Muscle of arm (tissue), 12 donors: ENCODE results near the gene ACKR2. TPM values are rescaled to one million over a fixed set of nuclear protein-coding genes. Genes with fewer than 3 reads are reported as not detected.
A peak's percentile ranks its signal among the peaks of the same experiment; 100 is the strongest.
"Not testable (repeated sequence)": the region's sequence is repeated elsewhere in the genome, so short reads cannot be mapped to it uniquely, and the experiment has no call there.

ENCODE experiments used
- DNase-seq: peaks from one replicate; pipeline ENCODE4 v3.0.0-alpha.2; 2013
- polyA plus RNA-seq, 12 donors: library from polyadenylated mRNA; unstranded; fragments of 120-200 nt; gene quantifications; one replicate each; pipeline ENCODE4 v1.2.1, GENCODE V29; 2013; ENCODE audit not compliant: insufficient read length in 12 of 12

ACKR2 gene
- polyA plus RNA-seq, 12 donors = 0.23 to 2.4 (median 0.46) TPM; not detected in 2

DNA sequence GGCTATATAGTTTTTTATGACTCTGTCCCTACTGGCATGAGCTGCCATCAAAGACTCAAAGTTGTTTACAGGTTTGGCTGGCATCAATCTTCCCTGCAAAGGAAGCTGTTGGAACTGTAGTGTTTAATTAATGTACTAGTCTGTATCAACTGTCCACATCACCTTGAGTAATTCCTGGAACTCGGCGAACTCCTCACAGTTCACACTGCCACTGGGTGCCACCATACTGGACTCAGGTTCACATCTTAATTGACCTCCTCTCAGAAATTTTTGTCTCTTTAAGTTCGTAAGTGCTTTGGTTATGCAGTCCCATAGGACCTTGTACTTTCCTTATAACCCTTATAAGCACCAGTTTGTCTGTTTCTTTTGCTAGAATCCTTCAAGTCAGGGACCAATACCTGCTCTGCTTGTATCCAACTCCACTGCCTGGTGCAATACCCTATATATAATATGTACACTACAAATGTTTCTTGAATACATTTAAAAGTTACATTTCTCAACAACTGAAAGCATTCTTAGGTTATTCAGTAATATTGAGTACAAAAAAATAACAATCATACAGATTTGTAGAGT is 8.1 kb upstream of the ACKR2 start:
- DNase-seq = no peak

GRCh38 chr3:42801784-42802183 is 7.5 kb upstream of the ACKR2 start:
- no peak for DNase-seq

GRCh38 chr3:42802876-42803413 is 6.3 kb upstream of the ACKR2 start:
- DNase-seq = no peak

- no peak for DNase-seq
These were observed 5.7 kb upstream of the ACKR2 start for GRCh38 chr3:42803414-42804105.

DNA sequence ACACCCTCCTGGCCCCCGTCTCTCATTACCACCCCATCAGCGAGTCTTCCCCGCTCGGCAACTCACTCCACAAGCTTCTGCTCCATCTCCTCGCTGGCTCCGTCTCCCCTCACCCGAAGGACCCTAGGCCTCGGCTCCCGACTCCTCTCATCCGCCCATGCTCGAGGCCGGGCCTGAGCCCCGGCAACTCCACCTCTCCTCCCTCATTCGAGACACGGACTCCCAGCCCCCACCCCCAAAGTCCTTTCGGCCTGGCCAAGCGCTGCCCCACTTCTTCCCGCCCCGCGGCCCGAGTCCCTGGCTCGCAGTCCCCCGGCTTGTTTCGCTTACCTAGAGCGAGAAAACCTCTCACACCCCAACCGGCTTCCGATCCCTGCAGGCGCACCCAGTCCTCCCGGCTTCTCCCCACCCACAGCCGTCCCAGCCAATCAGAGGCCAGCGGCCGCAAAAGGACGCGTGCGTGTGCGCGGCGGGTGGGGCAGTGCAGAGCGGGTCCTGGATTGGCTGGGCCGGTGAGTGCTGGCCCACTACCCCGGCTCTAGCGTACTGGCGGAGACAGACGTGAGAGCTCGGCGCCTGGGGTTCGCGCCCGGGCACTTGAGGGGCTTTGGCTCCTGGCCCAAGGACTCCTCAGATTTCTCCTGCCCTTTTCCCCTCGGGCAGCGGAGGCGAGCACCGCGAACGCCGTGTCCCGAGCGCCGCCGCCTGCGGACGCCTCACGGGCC is 5.0 kb upstream of the ACKR2 start, which contains the start of gene HIGD1A:
TSS of gene HIGD1A (minus strand) at position 385 of the 725 bp plus-strand sequence. CDS start 10,237 bp downstream, outside the sequence.
- DNase-seq = peak; percentile 93

GRCh38 chr3:42804831-42805132 is 4.5 kb upstream of the ACKR2 start:
- no peak for DNase-seq

DNA sequence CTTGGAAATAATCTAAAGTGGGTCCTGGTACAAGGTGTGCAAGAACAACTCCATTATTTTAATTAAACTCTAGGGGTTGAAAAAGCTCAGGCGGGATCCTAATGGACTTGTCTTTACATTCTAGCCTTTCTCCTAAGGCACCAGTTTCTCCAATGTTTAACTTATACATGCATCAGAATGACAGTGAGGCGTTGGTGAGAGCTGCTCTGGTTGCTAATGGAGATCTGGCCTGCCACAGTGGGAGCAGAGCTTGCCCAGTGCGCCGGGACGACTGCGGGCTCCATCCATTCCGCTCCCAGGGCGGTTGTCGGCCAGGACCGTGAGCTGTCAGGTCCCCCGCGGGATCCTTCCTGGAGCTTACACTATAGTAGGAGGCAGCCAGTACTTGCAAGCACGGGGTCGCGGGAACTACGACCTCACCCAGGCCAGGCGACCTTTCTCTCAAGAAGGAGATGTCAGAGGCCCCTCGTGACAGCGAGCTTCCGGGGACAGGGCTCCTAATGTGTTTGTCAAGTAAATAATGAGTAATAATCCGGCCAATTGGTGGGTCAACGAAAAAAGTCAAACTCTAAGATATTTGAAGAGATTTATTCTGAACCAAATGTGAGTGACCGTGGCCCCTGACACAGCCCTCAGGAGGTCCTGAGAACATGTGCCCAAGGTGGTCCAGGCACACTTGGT is 4.0 kb upstream of the ACKR2 start:
- DNase-seq = no peak

DNA sequence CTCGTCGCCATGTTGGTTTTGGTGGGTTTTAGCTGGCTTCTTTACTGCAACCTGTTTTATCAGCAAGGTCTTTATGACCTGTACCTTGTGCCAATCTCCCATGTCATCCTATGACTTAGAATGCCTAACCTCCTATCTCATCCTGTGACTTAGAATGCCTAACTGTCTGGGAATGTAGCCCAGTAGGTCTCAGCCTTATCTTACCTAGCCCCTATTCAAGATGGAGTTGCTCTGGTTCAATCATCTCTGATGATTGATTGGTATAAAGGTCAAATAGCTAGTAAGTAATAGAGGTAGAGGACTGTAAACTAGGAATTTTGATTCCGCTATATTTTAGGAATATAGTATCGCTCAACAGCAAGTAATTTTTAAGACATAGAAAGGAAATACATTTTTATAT is 1.3 kb upstream of the ACKR2 start:
- DNase-seq = no peak

DNA sequence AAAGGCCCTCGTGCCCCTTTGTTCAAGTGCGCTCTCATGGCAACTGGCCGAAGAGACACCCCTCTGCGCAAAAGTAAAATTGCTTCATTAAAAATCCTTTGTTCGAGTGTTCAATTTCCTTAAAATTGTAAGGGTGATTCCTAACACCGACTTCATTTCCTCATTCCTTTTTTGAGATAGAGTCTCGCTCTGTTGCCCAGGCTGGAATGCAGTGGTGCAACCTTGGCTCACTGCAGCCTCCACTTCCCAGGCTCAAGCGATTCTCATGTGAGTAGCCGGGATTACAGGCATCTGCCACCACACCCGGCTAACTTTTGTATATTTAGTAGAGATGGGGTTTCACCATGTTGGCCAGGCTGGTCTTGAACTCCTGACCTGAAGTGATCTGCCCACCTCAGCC is 1.5 kb downstream of the ACKR2 start:
- not testable (repeated sequence) for DNase-seq

- not testable (repeated sequence) for DNase-seq
These were observed 2.1 kb downstream of the ACKR2 start for GRCh38 chr3:42811118-42811883.

- DNase-seq = no peak
These were observed 5.0 kb downstream of the ACKR2 start for GRCh38 chr3:42814246-42814645.

GRCh38 chr3:42814914-42815507 is 5.8 kb downstream of the ACKR2 start:
- no peak for DNase-seq

DNA sequence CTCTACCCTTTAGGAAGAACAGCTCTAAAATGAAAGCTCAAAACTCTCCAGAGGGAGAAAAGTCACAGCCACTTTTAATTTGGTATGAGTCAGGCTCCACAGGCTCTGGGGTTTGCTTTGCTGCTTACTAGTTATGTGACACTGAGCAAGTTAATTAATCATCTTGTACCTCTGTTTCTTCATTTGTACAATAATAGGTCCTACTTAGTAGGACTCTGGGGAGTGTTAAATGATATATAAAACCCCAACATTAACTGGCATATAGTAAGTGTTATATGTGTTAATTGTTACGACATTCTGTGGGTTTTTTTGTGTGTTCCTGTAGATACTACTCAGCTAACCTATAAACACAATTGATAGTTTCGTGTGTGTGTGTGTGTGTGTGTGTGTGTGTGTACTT is 6.6 kb downstream of the ACKR2 start:
- DNase-seq = no peak

DNA sequence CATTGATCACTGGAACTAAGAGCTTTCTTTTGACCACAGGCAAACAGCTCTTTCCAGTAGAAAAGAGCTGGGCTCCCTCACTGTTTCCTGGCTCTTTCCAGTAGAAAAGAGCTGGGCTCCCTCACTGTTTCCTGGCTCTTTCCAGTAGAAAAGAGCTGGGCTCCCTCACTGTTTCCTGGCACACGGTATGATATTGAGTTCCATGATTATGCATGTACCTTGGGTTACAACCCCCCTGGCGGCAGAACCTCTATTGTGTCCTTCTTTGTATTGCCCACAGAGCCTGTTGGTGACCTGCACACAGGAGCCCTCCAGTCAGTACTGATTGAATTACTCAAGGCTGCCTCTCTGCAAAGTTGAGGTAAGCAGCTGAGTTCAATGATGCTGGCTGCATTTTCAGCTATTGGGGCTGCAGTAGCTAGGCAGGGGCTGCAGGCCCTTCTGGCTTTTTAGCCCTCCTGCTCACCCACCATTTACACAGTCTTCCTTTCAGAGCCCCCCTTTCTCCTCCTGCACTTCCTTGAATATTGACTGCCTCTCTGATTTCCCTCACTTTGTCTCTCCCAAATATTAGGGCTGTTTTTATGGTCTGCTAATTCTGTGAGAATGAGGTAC is 10.2 kb downstream of the ACKR2 start:
- no peak for DNase-seq

DNA sequence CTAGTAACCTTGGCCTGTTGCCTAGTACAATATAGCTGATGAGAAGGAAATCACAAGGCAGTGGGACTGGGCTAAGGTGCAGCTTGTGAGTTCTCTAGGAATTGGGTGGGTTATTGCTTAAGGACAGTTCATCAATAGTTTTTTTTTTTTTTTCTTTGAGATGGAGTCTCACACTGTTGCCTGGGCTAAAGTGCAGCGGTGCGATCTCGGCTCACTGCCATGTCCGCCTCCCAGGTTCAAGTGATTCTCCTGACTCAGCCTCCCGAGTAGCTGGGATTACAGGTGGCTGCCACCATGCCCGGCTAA is 11.5 kb downstream of the ACKR2 start:
- no peak for DNase-seq

- DNase-seq = no peak
These were observed 13.6 kb downstream of the ACKR2 start for GRCh38 chr3:42822828-42823227.

- no peak for DNase-seq
These were observed 14.1 kb downstream of the ACKR2 start for GRCh38 chr3:42823351-42823750.

DNA sequence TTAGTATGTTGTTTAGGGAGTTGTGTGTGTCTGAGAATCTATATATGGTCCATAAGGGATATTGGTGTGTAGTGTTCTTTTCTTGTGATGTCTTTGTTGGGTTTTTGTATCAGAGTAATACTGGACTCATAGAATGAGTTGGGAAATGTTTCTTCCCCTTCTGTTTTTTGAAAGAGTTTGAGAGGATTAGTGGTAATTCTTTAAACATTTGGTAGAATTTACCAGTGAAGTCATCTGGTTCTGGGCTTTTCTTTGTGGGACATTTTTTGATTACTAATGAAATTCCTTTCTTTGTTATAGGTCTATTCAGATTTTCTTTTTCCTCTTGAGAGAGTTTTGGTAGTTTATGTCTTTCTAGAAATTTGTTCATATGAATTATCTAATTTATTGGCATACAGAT is 16.9 kb downstream of the ACKR2 start:
- no peak for DNase-seq

DNA sequence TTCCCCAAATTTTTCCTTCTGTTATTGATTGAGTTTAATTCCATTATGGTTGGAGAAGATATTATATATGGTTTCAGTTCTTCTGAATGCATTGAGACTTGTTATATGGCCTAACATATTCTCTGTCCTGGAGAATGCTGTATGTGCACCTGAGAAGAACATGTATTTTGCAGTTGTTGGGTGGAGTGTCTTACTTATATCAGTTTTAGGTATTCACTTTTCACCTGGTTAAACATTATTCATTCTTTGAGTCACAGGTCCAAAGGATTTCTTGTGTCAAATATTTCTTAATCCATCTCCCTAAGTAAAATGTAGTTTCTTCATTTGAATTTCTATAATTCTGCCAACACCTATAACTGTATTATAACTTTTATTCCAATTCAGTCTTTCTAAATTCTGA is 17.8 kb downstream of the ACKR2 start:
- no peak for DNase-seq

DNA sequence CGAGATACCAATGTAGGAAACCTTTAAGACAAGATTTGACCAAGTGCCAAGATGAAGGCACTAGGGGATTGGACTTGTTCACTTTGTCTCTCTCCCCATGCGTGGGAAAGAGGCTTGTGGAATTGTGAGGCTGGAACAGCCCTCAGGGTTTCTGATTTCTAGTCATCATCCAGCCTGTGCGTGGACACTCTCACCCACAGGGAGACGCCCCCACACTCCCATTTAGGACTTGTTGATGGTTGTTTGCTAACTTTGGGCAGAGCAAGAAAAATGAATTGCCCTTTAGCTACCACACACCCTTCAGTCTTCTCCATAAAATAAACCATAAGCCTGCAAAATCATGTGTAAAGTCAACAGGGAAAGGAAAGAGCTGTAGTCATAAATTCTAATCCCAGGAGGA is 18.4 kb downstream of the ACKR2 start:
- no peak for DNase-seq

DNA sequence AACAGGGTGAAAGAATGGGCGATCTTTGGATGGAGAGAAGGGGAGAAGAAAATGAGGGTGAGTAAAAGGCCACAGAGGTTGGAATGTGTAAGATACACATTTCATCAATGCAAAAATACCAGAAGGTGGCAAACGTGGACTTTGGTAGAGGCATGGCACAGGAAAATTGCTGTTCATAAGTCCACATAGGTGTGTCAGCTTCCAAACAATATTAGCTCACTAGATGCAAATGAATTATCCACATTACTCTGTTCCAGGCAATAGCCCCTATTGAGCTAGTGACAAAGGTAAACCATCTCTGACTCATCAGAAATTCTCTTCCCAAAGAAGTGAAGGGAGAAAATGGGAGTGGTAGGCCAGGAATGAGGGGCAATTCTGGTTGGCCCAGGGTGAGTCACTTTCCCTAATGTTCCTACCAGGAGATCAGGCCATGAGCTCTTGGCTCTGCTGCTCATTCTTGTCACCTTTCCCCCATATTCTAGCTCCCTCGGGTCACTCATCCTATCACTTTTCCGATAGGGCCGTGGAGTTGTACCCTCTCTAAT is 19.9 kb downstream of the ACKR2 start:
- DNase-seq = no peak
